Ovary (tissue), 3 donors: ENCODE measurements around the gene GPR84.

Source experiments
- CTCF ChIP-seq, 3 donors: fragments of 450-650 bp in 2 of 3; fragments of 200-600 bp in 1 of 3; IDR thresholded peaks; one replicate each; pipeline versions ENCODE4 v1.5.1 to v1.8.0; 2016 to 2022; ENCODE audit warnings: antibody characterized with exemption in 3 of 3, mild to moderate bottlenecking in 1 of 3
- EP300 ChIP-seq: sonication (generic); formaldehyde crosslinking; IDR thresholded peaks from one replicate; pipeline ENCODE4 v1.6.1; 2017; ENCODE audit warnings: antibody characterized with exemption
- POLR2A ChIP-seq: fragments of 450-650 bp; IDR thresholded peaks from one replicate; pipeline ENCODE4 v1.6.1; 2017; ENCODE audit warnings: antibody characterized with exemption, mild to moderate bottlenecking, moderate library complexity
- donor health status: DM: no; HTN: no; CAD: no.

GRCh38 chr12:54360717-54361456 lies 3.4 kb downstream of the GPR84 start:
- TF ChIP-seq CTCF (IDR thresholded peaks at IDR 0.05) (peak; percentile 78 to 86 (median 80)), EP300 (no peak), POLR2A (no peak)
